GM18526 (cell line): ENCODE measurements around the gene SERPINB7.

ENCODE experiments used
- POLR2A ChIP-seq: IDR thresholded peaks from 3 replicates; pipeline ENCODE4 v1.6.1; 2011; ENCODE audit not compliant: insufficient read length; ENCODE audit errors: extremely low read depth

SERPINB7 gene

GRCh38 chr18:63775166-63775730, at the start of gene SERPINB7:
Gene SERPINB7, plus strand, starts transcription at chr18:63775418. Its CDS starts 6,955 bp downstream, at chr18:63782373.
- TF ChIP-seq POLR2A, result no peak

GRCh38 chr18:63725682-63726480, 49.3 kb upstream of the SERPINB7 start:
- no peak for TF ChIP-seq POLR2A

GRCh38 chr18:63730773-63731172, 44.4 kb upstream of the SERPINB7 start:
- TF ChIP-seq POLR2A, result no peak

- TF ChIP-seq POLR2A, result no peak
Observed at GRCh38 chr18:63731215-63731614, 44.0 kb upstream of the SERPINB7 start.

GRCh38 chr18:63736876-63737275, 38.3 kb upstream of the SERPINB7 start:
- no peak for TF ChIP-seq POLR2A

- no peak for TF ChIP-seq POLR2A
Observed at GRCh38 chr18:63741769-63742168, 33.4 kb upstream of the SERPINB7 start.

- no peak for TF ChIP-seq POLR2A
Observed at GRCh38 chr18:63747006-63747405, 28.2 kb upstream of the SERPINB7 start.

GRCh38 chr18:63749489-63749888, 25.7 kb upstream of the SERPINB7 start:
- no peak for TF ChIP-seq POLR2A

- no peak for TF ChIP-seq POLR2A
Observed at GRCh38 chr18:63752636-63753035, 22.6 kb upstream of the SERPINB7 start.

DNA sequence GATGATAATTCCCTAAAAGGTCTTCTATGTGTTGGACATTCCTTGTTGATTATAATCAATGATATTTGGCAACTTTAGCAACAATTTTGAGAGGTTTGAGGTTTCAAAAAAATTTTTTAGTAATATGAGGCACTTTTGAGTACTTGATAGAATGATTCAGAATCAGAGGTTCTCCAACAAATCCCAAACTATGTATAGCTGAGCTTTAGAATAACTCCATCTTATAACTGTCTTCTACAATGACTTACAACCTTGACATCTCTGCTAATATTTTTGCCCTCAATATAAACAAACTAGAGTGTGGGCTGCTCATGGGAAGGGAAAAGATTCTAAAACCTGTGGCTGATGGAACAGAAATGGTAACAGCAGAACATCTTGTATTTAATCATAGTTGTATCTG, 21.5 kb upstream of the SERPINB7 start:
- TF ChIP-seq POLR2A, result no peak

GRCh38 chr18:63757541-63757940, 17.7 kb upstream of the SERPINB7 start:
- no peak for TF ChIP-seq POLR2A

- TF ChIP-seq POLR2A, result no peak
Observed at GRCh38 chr18:63758615-63759240, 16.5 kb upstream of the SERPINB7 start.

GRCh38 chr18:63762518-63762917, 12.7 kb upstream of the SERPINB7 start:
- TF ChIP-seq POLR2A, result no peak

- TF ChIP-seq POLR2A, result no peak
Observed at GRCh38 chr18:63763831-63764600, 11.2 kb upstream of the SERPINB7 start.

DNA sequence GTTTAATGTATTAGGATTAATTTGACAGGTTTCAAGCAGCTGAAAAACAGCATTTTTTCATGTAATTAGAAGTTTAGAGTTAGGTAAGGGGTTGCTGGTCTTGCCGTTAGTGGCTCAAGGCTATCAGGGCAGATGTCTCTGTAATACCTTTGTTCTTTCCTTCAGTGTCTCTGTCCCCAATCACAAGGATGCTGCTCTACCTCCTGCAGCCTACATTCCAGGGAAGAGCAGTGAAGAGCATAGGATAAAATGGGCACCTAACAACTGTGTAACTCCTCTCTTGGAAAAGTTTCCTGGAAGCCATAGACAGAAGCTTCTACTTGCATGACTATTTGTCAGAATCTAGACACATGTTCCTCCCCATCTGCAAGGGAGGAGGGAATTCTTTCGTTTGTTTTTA, 9.4 kb upstream of the SERPINB7 start:
- TF ChIP-seq POLR2A, result no peak
